ENCODE results near the gene HAUS6.

HAUS6 gene

GRCh38 chr9:19085295-19085694 is 17.4 kb downstream of the HAUS6 start:
- CTCF ChIA-PET = interaction anchor here (0.8 to 7.9 kb wide), 11 partner anchors 9 to 373 kb away, joined by 3 to 35 read pairs (median 4); partner anchors contain the start of gene RRAGA
- POLR2A ChIA-PET = no interaction called here
- peak; percentile 16 for TF ChIP-seq CTCF (IDR thresholded peaks at IDR 0.05; ENCODE audit: control extremely low read depth, extremely low read depth, low read depth, missing control alignments)
- DNase-seq (ENCODE audit: extremely low spot score) = peak; percentile 32

GRCh38 chr9:19074836-19075235 is 27.9 kb downstream of the HAUS6 start:
- DNase-seq (ENCODE audit: extremely low spot score) = no peak
- POLR2A ChIA-PET = no interaction called here
- CTCF ChIA-PET = interaction anchor here (1.5 to 1.6 kb wide), 2 partner anchors 10 to 12 kb away, joined by 3 to 4 read pairs; no protein-coding TSS in a partner anchor
- no peak for TF ChIP-seq CTCF (IDR thresholded peaks at IDR 0.05; ENCODE audit: control extremely low read depth, extremely low read depth, low read depth, missing control alignments)

- TF ChIP-seq CTCF (IDR thresholded peaks at IDR 0.05; ENCODE audit: control extremely low read depth, extremely low read depth, low read depth, missing control alignments) = no peak
- POLR2A ChIA-PET = no interaction called here
- CTCF ChIA-PET = interaction anchor here (1.2 to 1.6 kb wide), 4 partner anchors 8 to 391 kb away, joined by 3 to 4 read pairs (median 4); no protein-coding TSS in a partner anchor
- DNase-seq (ENCODE audit: extremely low spot score) = no peak
Observed at GRCh38 chr9:19074229-19074628, 28.5 kb downstream of the HAUS6 start.

- ChIA-PET POLR2A (interaction anchor here (0.7 kb wide), 1 partner anchor 184 kb away, joined by 3 read pairs; no protein-coding TSS in a partner anchor), CTCF (no interaction called here)
- no peak for TF ChIP-seq CTCF (IDR thresholded peaks at IDR 0.05; ENCODE audit: control extremely low read depth, extremely low read depth, low read depth, missing control alignments)
- no peak for DNase-seq (ENCODE audit: extremely low spot score)
Observed at GRCh38 chr9:19057033-19057432, 45.7 kb downstream of the HAUS6 start.

- TF ChIP-seq CTCF (IDR thresholded peaks at IDR 0.05; ENCODE audit: control extremely low read depth, extremely low read depth, low read depth, missing control alignments) = no peak
- DNase-seq (ENCODE audit: extremely low spot score) = no peak
- ChIA-PET POLR2A (interaction anchor here (1.5 kb wide), 1 partner anchor 329 kb away, joined by 3 read pairs; the partner anchor contains the start of gene RPS6), CTCF (interaction anchor here (1.0 to 4.9 kb wide), 7 partner anchors 11 to 413 kb away, joined by 3 to 28 read pairs (median 4); no protein-coding TSS in a partner anchor)
Observed at GRCh38 chr9:19050637-19051591, 51.8 kb downstream of the HAUS6 start.

GRCh38 chr9:19049917-19050636 is 52.6 kb downstream of the HAUS6 start:
- TF ChIP-seq CTCF (IDR thresholded peaks at IDR 0.05; ENCODE audit: control extremely low read depth, extremely low read depth, low read depth, missing control alignments) = no peak
- no peak for DNase-seq (ENCODE audit: extremely low spot score)
- ChIA-PET CTCF (interaction anchor here (1.0 to 4.9 kb wide), 8 partner anchors 12 to 414 kb away, joined by 3 to 28 read pairs (median 5); no protein-coding TSS in a partner anchor), POLR2A (interaction anchor here (1.5 kb wide), 1 partner anchor 330 kb away, joined by 3 read pairs; the partner anchor contains the start of gene RPS6)

Measured in GM10248 (cell line).